Sigmoid colon (tissue), 4 donors: ENCODE measurements around the gene WBP2.

Source experiments
- EP300 ChIP-seq, 4 donors: sonication (generic); formaldehyde crosslinking; IDR thresholded peaks; one replicate each; pipeline ENCODE4 v1.6.1; 2017; ENCODE audit warnings: antibody characterized with exemption in 4 of 4
- POLR2AphosphoS5 ChIP-seq, 4 donors: sonication (generic); formaldehyde crosslinking; IDR thresholded peaks; one replicate each; pipeline ENCODE4 v1.6.1; 2017; ENCODE audit warnings: antibody characterized with exemption in 4 of 4
- TF ChIP-seq, protein P1 (sequence below), 4 experiments: fragments of 450-650 bp in 3 of 4; fragments of 200-600 bp in 1 of 4; IDR thresholded peaks; one replicate each; pipeline ENCODE4 v1.5.1; 2016 to 2019; ENCODE audit warnings: antibody characterized with exemption in 4 of 4, mild to moderate bottlenecking in 3 of 4, moderate library complexity in 2 of 4

DNA sequence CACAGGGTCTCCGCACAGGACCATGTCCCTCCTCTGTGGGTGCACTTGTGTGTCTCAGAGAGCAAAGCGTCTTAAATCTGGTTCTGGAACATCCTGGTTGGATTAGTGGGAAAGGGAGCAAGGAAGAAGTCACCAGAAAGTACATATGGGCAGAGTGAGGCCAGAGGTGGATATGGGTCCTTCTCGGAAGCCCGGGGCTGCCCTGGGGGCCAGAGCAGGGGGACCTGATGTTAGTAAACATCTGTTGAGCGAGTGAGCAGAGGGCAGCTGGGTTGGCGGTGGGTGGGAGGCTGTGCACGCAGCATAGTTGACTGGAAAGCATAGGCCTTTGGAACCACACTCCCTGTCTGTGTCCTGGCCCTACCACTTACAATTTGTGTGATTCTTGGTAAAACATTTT is 33.6 kb downstream of the WBP2 start:
- TF ChIP-seq, protein P1, sequence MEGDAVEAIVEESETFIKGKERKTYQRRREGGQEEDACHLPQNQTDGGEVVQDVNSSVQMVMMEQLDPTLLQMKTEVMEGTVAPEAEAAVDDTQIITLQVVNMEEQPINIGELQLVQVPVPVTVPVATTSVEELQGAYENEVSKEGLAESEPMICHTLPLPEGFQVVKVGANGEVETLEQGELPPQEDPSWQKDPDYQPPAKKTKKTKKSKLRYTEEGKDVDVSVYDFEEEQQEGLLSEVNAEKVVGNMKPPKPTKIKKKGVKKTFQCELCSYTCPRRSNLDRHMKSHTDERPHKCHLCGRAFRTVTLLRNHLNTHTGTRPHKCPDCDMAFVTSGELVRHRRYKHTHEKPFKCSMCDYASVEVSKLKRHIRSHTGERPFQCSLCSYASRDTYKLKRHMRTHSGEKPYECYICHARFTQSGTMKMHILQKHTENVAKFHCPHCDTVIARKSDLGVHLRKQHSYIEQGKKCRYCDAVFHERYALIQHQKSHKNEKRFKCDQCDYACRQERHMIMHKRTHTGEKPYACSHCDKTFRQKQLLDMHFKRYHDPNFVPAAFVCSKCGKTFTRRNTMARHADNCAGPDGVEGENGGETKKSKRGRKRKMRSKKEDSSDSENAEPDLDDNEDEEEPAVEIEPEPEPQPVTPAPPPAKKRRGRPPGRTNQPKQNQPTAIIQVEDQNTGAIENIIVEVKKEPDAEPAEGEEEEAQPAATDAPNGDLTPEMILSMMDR (IDR thresholded peaks at IDR 0.05) = no peak
- TF ChIP-seq POLR2AphosphoS5 (IDR thresholded peaks at IDR 0.05) (no peak), EP300 (IDR thresholded peaks at IDR 0.05) (no peak)
